HepG2 (cell line): ENCODE data around the gene SYMPK. TPM values are rescaled to one million over a fixed set of nuclear protein-coding genes. Genes with fewer than 3 reads are reported as not detected.
A peak's percentile ranks its signal among the peaks of the same experiment; 100 is the strongest.

Experiments
- CENPT ChIP-seq: sonication (generic); formaldehyde crosslinking; IDR thresholded peaks from 2 replicates; pipeline ENCODE4 v1.8.0; 2022; ENCODE audit warnings: low read depth, mild to moderate bottlenecking, moderate library complexity, missing genetic modification reagents
- EED ChIP-seq: sonication (generic); formaldehyde crosslinking; IDR thresholded peaks from 2 replicates; pipeline ENCODE4 v1.5.0; 2020; ENCODE audit warnings: mild to moderate bottlenecking, missing genetic modification reagents
- ELF1 ChIP-seq: sonication (generic); formaldehyde crosslinking; IDR thresholded peaks from 2 replicates; pipeline ENCODE4 v1.4.0; 2020; ENCODE audit warnings: missing genetic modification reagents
- HDAC6 ChIP-seq: fragments of 200-600 bp; sonication (generic); IDR thresholded peaks from 2 replicates; pipeline ENCODE4 v1.7.0; 2017; ENCODE audit warnings: mild to moderate bottlenecking, antibody characterized with exemption, low read length, low read depth
- MTA1 ChIP-seq: sonication (generic); formaldehyde crosslinking; IDR thresholded peaks from 2 replicates; pipeline ENCODE4 v1.4.0; 2020; ENCODE audit warnings: missing genetic modification reagents, mild to moderate bottlenecking, borderline replicate concordance
- RBM39 ChIP-seq: fragments of 200-400 bp; formaldehyde crosslinking; IDR thresholded peaks from one replicate; pipeline ENCODE4 v1.6.1; 2018; ENCODE audit warnings: antibody characterized with exemption, mild to moderate bottlenecking, low read depth, low read length; ENCODE audit not compliant: poor library complexity, severe bottlenecking
- RNF219 ChIP-seq: sonication (generic); formaldehyde crosslinking; IDR thresholded peaks from 2 replicates; pipeline ENCODE4 v1.5.0; 2020; ENCODE audit warnings: mild to moderate bottlenecking, missing genetic modification reagents
- RORA ChIP-seq: sonication (generic); formaldehyde crosslinking; IDR thresholded peaks from 2 replicates; pipeline ENCODE4 v1.5.0; 2020; ENCODE audit warnings: mild to moderate bottlenecking, missing genetic modification reagents, moderate library complexity
- SRSF9 ChIP-seq: fragments of 200-400 bp; formaldehyde crosslinking; IDR thresholded peaks from 2 replicates; pipeline ENCODE4 v1.6.1; 2018; ENCODE audit warnings: borderline replicate concordance, mild to moderate bottlenecking, low read depth, low read length; ENCODE audit not compliant: insufficient read depth, poor library complexity, severe bottlenecking
- ZNF281 ChIP-seq: sonication (generic); formaldehyde crosslinking; IDR thresholded peaks from 2 replicates; pipeline ENCODE4 v1.4.0; 2020; ENCODE audit warnings: missing genetic modification reagents, borderline replicate concordance
- ZNF296 ChIP-seq: sonication (generic); formaldehyde crosslinking; conservative IDR thresholded peaks from 2 replicates; pipeline ENCODE4 v1.5.0; 2020; ENCODE audit warnings: mild to moderate bottlenecking, missing genetic modification reagents
- ZNF543 ChIP-seq: sonication (generic); formaldehyde crosslinking; IDR thresholded peaks from 2 replicates; pipeline ENCODE4 v1.4.0; 2020; ENCODE audit warnings: mild to moderate bottlenecking, missing genetic modification reagents
- ZNF569 ChIP-seq: sonication (generic); formaldehyde crosslinking; IDR thresholded peaks from 2 replicates; pipeline ENCODE4 v1.5.0; 2020; ENCODE audit warnings: mild to moderate bottlenecking, missing genetic modification reagents, moderate library complexity, borderline replicate concordance
- ZNF607 ChIP-seq: sonication (generic); formaldehyde crosslinking; IDR thresholded peaks from 2 replicates; pipeline ENCODE4 v1.5.1; 2020; ENCODE audit warnings: missing genetic modification reagents, mild to moderate bottlenecking, borderline replicate concordance
- ZNF619 ChIP-seq: sonication (generic); formaldehyde crosslinking; IDR thresholded peaks from 2 replicates; pipeline ENCODE4 v1.4.0; 2020; ENCODE audit warnings: mild to moderate bottlenecking, missing genetic modification reagents
- ZNF850 ChIP-seq: sonication (generic); formaldehyde crosslinking; conservative IDR thresholded peaks from 2 replicates; pipeline ENCODE4 v1.9.0; 2021; ENCODE audit warnings: mild to moderate bottlenecking, missing genetic modification reagents
- ZSCAN5A ChIP-seq: sonication (generic); formaldehyde crosslinking; IDR thresholded peaks from 2 replicates; pipeline ENCODE4 v1.8.0; 2022; ENCODE audit warnings: mild to moderate bottlenecking, missing genetic modification reagents, borderline replicate concordance
- ZXDC ChIP-seq: sonication (generic); formaldehyde crosslinking; IDR thresholded peaks from 2 replicates; pipeline ENCODE4 v1.5.0; 2020; ENCODE audit warnings: mild to moderate bottlenecking, missing genetic modification reagents
- polyA plus RNA-seq, 8 experiments: library from polyadenylated mRNA; depleted of rRNA in 3 of 8; stranded (reverse) in 7 of 8; unstranded in 1 of 8; fragments of >200 nt; fragmentation: Illumina TruSeq in 4 of 8; extraction: Trizol in 4 of 8; gene quantifications; 2 replicates each; pipeline versions ENCODE4 v1.2.1 to v1.2.3, GENCODE V29; 2011 to 2016; ENCODE audit warnings: low read depth in 4 of 8, missing spikeins in 1 of 8, mixed read lengths in 1 of 8; ENCODE audit not compliant: insufficient read depth in 1 of 8
- total RNA-seq, 5 experiments: library from RNA; depleted of rRNA; stranded (reverse); fragments of >200 nt; fragmentation: Illumina TruSeq; extraction: Trizol; gene quantifications; 2 replicates each; pipeline ENCODE4 v1.2.3, GENCODE V29; 2016; ENCODE audit warnings: low read depth in 1 of 5

The SYMPK gene
- total and polyA plus RNA-seq, 2 of the 13 experiments (the other 11 are each of a cell fraction or from before 2014, with no cell fraction given), result 21.9 to 55.7 TPM

- TF ChIP-seq RNF219 (CRISPR knock-in tag) (no peak), MTA1 (no peak), RORA (no peak), ZNF569 (no peak), ZXDC (peak; percentile 60; the same call in 1 of the 2 replicates), HDAC6 (no peak), ZNF296 (no peak), ZNF619 (no peak; the same call in 1 of the 2 replicates), ZNF850 (CRISPR knock-in tag) (no peak), CENPT (CRISPR knock-in tag) (peak; percentile 53; the same call in 1 of the 2 replicates), ELF1 (CRISPR knock-in tag) (peak; percentile 36; the same call in 1 of the 2 replicates), ZNF607 (no peak), ZSCAN5A (no peak), EED (CRISPR knock-in tag) (no peak; the same call in 1 of the 2 replicates), ZNF281 (CRISPR knock-in tag) (peak; percentile 10; the same call in 1 of the 2 replicates), SRSF9 (no peak), RBM39 (peak; percentile 23), ZNF543 (peak; percentile 10; the same call in 1 of the 2 replicates)
Observed at GRCh38 chr19:45885556-45886426, 22.8 kb upstream of the SYMPK start, which contains the start of gene IRF2BP1 (continued).
